ENCODE results near the gene ATP2B2.

DNA sequence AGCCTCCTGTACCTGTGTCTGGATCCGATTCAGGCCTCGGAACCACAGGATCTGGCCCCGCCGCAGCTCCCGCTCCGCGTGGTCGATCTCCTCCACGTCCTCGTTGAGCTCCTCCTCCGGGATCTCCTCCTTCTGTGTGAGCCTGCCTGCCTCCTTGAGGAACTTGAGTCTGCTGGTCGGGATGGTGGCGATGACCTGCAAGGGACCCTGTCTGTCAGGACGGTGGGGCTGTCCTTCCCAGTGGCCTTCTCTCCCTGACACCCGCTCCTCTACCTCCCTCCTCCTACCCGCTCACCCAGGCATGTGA, 167.3 kb downstream of the ATP2B2 start:
- TF ChIP-seq ZNF274 (IDR thresholded peaks at IDR 0.05; ENCODE audit: low read depth, low read length) (no peak), YY1 (IDR thresholded peaks at IDR 0.05; ENCODE audit: insufficient read depth, insufficient read length) (no peak)
